Ishikawa (cell line): ENCODE results near the gene RIPOR3.

Experiments used
- CEBPB ChIP-seq: IDR thresholded peaks from 2 replicates; pipeline ENCODE4 v1.6.1; 2012
- CREB1 ChIP-seq: IDR thresholded peaks from 2 replicates; pipeline ENCODE4 v1.6.1; 2012; ENCODE audit warnings: low read depth
- EGR1 ChIP-seq: IDR thresholded peaks from 2 replicates; pipeline ENCODE4 v1.6.1; 2012
- EP300 ChIP-seq: IDR thresholded peaks from 2 replicates; pipeline ENCODE4 v1.6.1; 2012; ENCODE audit warnings: borderline replicate concordance
- FOXM1 ChIP-seq: IDR thresholded peaks from 2 replicates; pipeline ENCODE4 v1.6.1; 2012; ENCODE audit warnings: low read depth, borderline replicate concordance
- MAX ChIP-seq: IDR thresholded peaks from 2 replicates; pipeline ENCODE4 v1.6.1; 2012
- NFIC ChIP-seq: IDR thresholded peaks from 2 replicates; pipeline ENCODE4 v1.6.1; 2012
- RAD21 ChIP-seq: IDR thresholded peaks from 2 replicates; pipeline ENCODE4 v1.6.1; 2012; ENCODE audit warnings: low read depth
- REST ChIP-seq: IDR thresholded peaks from 2 replicates; pipeline ENCODE4 v1.6.1; 2012; ENCODE audit warnings: low read depth, mild to moderate bottlenecking
- TAF1 ChIP-seq: IDR thresholded peaks from 2 replicates; pipeline ENCODE4 v1.6.1; 2012; ENCODE audit warnings: low read depth, mild to moderate bottlenecking
- TCF12 ChIP-seq: IDR thresholded peaks from 2 replicates; pipeline ENCODE4 v1.6.1; 2012; ENCODE audit warnings: low read depth
- TEAD4 ChIP-seq: IDR thresholded peaks from 2 replicates; pipeline ENCODE4 v1.6.1; 2012
- USF1 ChIP-seq: IDR thresholded peaks from 2 replicates; pipeline ENCODE4 v1.6.1; 2012
- YY1 ChIP-seq: IDR thresholded peaks from 2 replicates; pipeline ENCODE4 v1.6.1; 2012; ENCODE audit warnings: low read depth
- ZBTB7A ChIP-seq: IDR thresholded peaks from 2 replicates; pipeline ENCODE4 v1.6.1; 2012; ENCODE audit warnings: low read depth

RIPOR3 gene

GRCh38 chr20:50575865-50576720 lies 115.2 kb downstream of the RIPOR3 start:
- no peak for TF ChIP-seq ZBTB7A
- TF ChIP-seq CEBPB = no peak
- TF ChIP-seq USF1 = no peak
- TF ChIP-seq CREB1 = no peak
- no peak for TF ChIP-seq FOXM1
- TF ChIP-seq RAD21 = peak; percentile 68

- no peak for TF ChIP-seq TCF12
- TF ChIP-seq RAD21 = no peak
- TF ChIP-seq TAF1 = no peak
- no peak for TF ChIP-seq REST
- TF ChIP-seq NFIC = no peak
- no peak for TF ChIP-seq TEAD4
- TF ChIP-seq EGR1 = no peak
- TF ChIP-seq EP300 = no peak
- TF ChIP-seq ZBTB7A = no peak
- TF ChIP-seq CEBPB = no peak
- TF ChIP-seq YY1 = no peak
- TF ChIP-seq FOXM1 = no peak
- TF ChIP-seq CREB1 = no peak
- TF ChIP-seq USF1 = no peak
- TF ChIP-seq MAX = no peak
These were observed 116.8 kb downstream of the RIPOR3 start for GRCh38 chr20:50574586-50574985.

- TF ChIP-seq ZBTB7A (no peak), EP300 (no peak), EGR1 (no peak), USF1 (no peak), TCF12 (no peak), FOXM1 (no peak), TEAD4 (no peak), CREB1 (no peak), RAD21 (no peak), NFIC (no peak), TAF1 (no peak), CEBPB (no peak)
These were observed 117.2 kb downstream of the RIPOR3 start for GRCh38 chr20:50574108-50574507.

GRCh38 chr20:50572938-50573777 lies 118.2 kb downstream of the RIPOR3 start:
- TF ChIP-seq ZBTB7A (no peak), USF1 (no peak), CREB1 (no peak), EGR1 (no peak), TCF12 (no peak), MAX (no peak), RAD21 (no peak), TEAD4 (no peak), YY1 (no peak), TAF1 (no peak), EP300 (no peak), REST (no peak), FOXM1 (no peak), CEBPB (no peak), NFIC (no peak)
